GM21528 (cell line): ENCODE measurements around the gene TRMT61A.

Experiments
- ATAC-seq: cut with Tn5 transposase; IDR thresholded peaks from one replicate; pipeline ENCODE4 v1.9.1; 2021; ENCODE audit warnings: mild to moderate bottlenecking, moderate library complexity; ENCODE audit not compliant: unreplicated experiment, low FRiP score

Gene TRMT61A

DNA sequence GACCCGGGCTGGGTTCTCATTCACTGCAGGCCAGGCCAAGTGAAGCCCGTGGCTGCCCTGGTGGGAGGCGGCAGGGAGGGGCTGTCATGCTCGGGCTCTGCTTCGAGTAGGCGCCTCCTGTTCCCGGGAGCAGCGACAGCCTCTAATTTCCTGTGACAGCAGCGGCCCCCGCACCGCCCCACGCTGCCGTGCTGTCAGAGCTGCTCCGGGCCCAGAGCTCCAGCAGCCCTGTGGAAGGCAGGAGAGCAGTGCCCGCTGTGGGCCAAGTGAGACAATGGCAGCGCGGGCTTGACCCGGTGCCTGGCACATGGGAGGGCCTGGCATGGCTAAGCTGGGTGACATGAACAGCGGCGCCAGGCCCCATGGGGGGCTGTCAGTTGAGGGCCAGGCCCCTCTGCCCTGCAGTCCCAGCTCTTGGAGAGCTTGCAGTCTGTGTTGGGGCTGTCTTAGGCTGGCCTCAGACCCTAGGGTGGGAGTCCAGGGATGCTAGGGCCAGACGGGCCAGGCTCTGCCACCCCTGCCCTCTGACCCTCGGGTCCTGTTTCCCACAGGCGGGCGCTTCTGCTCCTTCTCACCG is 5.1 kb downstream of the TRMT61A start:
- ATAC-seq: no peak

DNA sequence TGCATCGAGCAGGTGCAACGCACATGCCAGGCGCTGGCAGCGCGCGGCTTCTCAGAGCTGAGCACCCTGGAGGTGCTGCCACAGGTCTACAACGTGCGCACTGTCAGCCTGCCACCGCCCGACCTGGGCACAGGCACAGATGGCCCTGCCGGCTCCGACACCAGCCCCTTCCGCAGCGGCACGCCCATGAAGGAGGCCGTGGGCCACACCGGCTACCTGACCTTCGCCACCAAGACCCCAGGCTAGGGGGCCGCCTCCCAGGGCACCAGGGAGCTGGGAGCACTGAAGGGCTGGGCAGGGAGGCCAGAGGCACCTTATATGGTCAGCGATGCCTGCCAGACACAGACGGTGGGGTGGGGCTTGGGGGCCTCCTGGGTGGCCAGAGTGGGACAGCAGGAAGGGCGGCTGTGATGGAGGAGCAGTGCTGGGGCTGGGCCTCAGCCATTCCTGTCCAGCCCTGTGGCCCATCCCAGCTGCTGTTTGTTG is 5.6 kb downstream of the TRMT61A start:
- ATAC-seq: no peak

DNA sequence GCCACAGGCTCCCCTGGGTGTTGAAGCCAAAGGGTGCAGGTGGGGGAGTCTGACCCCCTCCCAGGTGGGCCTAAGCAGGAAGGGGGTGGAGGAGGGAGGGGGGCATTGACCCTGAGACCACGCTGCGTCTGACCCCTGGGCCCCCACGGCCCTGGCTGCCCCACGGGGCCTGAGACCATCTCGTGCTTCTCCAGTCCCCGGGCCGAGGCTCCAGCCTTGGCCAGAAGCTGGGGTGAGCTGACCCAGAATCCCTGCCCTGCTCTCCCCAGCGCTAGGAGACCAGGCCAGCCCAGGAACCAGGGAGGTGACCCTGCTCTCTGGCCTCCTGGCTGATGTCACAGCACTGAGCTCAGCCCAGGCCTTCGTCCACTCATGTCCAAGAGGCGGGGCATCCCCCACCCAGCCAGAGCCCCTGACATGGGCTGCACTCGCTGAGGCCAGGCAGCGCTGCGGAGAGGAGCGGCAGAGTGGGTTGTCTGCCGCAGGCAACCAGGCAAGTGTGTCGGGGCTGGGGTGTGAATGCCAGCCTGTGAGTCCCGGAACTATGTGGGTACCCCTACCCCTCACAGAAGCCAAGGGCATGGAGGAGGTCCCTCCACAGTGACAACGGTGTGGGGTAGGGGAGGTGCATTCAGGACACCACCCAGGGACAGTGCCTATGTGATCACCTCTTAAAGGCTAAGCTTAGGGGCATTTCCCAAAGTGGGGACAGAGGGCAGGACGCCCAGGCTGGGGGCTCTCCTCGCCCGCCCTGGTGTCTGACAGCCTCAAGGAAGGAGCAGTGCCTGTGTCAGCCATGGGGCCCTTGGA is 6.3 kb downstream of the TRMT61A start:
- ATAC-seq: no peak

DNA sequence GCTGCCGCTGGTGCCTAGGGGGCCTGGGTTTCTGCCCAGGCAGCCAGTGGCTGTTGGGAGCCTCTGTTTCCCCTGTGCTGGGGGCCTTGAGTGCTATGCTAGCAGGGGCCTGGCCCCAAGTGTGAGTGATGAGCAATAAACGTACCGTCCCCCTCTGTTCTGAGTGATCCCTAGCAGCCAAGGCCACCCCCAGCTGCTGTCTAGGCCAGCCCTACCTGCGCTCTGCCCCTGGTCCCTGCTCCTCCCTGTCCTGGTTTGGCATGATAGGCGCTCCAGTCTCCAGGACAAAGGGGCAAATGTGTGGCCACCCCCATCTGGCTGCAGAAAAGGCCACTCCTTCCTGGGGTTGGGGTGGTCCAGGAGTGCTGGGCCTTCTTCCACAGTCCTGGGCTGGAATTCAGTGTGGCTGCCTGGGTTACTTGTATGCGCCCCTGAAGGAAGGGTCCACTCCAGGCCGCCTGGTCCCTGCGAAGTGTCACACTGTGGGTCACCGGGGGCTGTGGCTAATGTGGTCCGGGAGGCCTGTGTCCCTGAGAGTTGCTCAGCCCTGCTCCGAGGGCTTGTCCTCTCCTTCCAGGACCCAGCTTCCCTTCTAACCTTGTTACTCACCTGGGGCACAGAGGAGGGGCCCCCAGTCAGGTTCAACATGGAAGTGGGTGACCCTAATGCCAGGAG is 7.0 kb downstream of the TRMT61A start:
- no peak for ATAC-seq

DNA sequence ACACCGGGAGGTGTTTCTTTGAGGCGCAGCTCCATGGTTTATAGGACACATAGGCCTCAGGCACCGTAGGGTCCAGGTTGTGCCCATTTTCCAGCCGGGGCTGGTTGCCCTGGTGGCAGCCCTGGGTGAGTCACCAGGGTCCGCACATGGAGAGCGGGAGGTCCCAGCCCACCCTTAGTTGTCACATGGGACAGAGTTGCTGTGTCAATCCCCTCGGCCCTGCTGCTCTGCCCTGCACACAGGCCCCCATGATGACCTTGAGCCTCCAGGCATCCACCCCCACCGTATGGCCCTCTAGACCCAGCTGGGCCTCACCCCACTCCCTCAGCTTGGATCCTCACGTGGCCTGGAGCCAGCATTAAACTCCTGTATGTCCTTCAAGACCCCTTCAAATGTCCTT is 7.7 kb downstream of the TRMT61A start:
- no peak for ATAC-seq

- ATAC-seq: no peak
Observed at GRCh38 chr14:103537175-103537990, 8.4 kb downstream of the TRMT61A start.

DNA sequence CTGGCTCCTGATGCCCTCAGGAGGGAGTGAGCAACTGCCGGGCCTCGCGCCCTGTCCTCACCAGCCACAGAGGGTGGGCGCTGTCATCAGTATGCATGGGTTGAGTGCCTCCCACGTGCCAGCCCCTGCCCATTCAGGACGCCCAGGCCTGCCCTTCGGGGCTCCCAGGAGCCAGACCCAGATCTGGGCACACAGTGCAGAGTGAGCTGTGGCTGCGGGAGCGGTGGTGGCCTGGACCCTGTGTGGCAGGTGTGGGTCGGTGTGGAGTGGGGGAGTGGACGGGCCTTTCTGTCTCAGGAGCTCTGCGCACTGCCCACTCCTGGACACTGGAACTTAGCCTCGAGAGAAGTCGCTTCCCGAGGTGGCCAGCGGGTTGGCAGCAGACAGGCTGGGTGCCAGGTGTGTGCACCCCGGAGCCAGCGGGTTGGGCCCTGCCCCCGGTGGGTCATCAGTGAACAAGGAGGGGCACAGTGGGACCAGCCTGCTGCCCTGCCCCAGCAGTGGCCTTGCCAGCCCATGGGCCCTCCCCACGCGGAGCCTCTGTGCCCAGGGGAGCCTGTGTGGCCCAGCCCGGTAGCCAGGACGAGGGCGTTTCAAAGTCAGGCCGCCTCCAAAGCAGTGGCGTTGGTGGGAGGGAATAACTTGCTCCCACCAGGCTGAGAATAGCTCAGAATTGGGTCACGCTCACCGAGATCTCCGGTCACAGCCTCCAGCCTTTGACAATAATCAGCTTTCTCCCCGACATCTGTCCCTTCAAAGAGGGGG is 9.5 kb downstream of the TRMT61A start:
- no peak for ATAC-seq

DNA sequence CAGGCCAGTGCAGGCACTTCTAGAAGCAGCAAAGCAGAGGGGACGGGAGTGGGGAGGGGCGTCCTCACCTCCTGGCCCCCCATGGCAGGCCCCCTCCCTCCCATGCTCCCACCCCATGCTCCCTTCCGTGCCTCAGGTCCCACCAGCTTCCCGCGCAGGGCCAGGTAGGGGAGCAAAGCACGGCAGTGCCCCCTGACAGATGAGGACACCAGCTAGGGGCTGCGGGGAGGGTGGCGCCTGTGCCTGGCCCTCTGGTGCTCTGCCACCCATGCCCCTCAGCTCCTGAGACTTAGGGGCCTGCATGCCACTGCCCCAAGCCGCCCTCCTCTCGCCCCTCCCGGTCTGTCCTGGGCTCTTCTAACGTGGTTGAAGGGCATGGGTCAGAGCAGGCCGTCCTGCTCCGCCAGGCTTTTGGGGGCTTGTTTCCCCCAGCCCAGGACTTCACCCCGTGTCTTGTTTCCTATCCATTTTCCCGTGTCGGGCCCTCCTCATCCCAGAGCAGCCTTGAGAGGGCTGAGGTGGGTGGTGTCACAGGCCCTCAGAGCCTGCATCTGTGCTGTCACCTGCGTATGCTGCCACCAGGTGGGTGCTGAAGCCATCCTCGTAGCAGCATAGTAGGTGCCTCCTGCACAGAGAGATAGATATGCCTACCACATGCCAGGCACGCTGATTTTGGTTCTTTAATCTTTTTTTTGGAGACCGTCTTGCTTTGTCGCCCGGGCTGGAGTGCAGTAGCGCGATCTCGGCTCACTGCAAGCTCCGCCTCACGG is 10.2 kb downstream of the TRMT61A start:
- ATAC-seq: no peak

DNA sequence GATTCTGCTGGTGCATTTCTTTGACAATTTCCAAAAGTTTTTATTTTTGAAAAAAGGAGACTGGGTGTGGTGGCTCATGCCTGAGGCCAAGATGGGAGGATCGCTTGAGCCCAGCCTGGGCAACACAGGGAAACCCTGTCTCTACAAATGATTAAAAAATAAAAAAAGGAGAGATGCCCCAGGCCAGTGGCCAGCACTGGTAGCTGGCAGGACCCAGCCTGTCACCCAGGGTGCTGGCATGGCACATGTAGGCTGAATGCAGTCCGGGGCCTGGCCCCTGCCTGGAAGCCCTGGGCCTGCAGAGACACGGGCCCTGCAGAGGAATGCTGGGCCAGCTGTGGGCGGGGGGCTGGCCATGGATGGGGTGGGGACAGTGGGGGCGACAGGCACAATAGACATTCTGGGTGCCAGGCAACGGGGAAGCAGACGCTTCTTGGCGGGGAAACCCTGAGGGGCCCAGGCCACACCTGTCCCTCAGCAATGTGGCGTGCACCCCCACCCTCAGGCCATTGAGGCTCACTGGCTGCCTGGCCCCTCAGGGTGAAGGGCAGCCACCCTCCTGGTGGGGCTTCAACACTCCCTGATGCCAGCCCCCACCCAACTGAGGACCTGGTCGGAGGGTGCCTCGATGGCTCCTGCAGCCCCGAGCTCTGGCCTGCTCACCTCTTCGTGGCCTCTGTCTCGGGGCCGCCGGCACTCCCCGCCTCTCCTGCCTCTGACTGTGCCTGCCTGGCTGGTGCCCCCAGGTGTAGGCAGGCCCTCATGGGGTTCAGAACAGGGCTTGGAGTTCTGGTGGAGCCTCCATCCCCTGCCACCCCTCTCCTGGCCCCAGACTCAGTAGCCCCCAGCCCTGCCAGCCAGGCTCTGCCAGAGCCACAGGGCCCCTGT is 12.1 kb downstream of the TRMT61A start:
- ATAC-seq: no peak

GRCh38 chr14:103541709-103542604 is 13.0 kb downstream of the TRMT61A start:
- no peak for ATAC-seq

GRCh38 chr14:103542605-103543088 is 13.7 kb downstream of the TRMT61A start:
- no peak for ATAC-seq

DNA sequence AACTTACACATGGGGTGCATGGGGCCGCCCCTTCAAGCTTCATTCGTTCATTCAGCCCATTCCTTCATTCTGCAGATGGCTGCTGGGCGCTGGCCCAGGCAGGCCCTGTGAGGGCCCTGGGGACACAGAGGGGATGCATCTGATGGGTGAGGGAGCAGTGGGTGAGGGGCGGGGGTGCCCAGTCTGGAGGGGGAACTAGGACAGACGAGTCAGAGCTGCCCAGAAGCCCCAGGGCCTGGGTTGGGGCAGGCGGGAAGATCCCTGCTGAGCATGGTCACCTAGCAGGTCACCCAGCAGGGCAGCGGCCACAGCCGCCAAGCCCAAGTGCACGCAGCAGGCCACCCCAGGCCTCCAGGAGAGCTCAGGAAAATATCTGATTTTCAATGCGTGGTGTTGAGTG is 14.1 kb downstream of the TRMT61A start:
- ATAC-seq: no peak

- no peak for ATAC-seq
Observed at GRCh38 chr14:103543721-103544387, 14.9 kb downstream of the TRMT61A start.

GRCh38 chr14:103544388-103545218 is 15.6 kb downstream of the TRMT61A start:
- ATAC-seq: no peak

DNA sequence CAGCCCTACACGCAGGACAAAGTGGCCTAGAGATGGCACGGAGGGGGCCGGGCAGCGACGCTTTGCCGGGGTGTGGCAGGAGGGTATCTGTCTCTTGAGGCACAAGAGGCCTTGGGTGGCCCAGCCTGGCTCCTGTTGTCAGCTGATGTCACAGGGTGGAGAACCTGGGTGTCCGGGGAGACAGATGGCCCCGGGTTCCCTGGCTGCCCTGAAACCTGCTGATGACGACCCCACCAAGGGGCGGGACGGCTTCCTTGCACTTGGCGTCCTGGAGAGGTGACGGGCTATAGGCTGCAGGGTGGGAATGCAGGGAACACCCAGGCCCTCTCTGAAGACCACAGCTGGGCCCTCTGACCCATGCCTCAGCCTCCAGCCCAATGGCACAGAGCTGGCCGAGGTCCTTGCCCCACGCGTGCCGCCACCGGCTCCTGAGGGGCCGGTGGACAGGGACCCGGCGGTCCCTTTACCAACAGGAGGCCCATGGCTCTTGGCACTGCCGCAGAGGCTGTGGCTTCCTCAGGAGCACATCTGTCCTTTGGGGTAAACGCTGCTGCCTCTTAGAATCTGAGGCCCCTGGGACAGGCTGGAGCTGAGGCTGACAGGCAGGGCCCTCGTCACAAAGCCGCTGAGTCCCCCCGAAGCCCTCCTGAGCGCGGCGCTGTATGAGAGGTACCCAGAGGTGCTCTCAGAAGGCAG is 16.4 kb downstream of the TRMT61A start:
- no peak for ATAC-seq
